HEK293T (cell line): ENCODE data around the gene POLA1.
"Not testable (repeated sequence)": the region's sequence is repeated elsewhere in the genome, so short reads cannot be mapped to it uniquely, and the experiment has no call there.

Source experiments
- CTCF ChIA-PET: fragments of 350-600 bp; formaldehyde crosslinking; extraction: SDS; loops from one replicate; lab custom pipeline; 2021; ENCODE audit warnings: antibody characterized with exemption, inconsistent platforms; lab: Yijun Ruan, JAX
- POLR2A ChIA-PET: fragments of 350-600 bp; formaldehyde crosslinking; extraction: SDS; loops from one replicate; lab custom pipeline; 2020; ENCODE audit warnings: antibody characterized with exemption, inconsistent platforms; lab: Yijun Ruan, JAX
- DNase-seq: peaks from one replicate; pipeline ENCODE4 v3.0.0; 2012; ENCODE audit warnings: mixed read lengths; ENCODE audit errors: extremely low spot score
- ARNT ChIP-seq: fragments of 450-650 bp; IDR thresholded peaks from 2 replicates; pipeline ENCODE4 v1.6.1; 2017; ENCODE audit warnings: mild to moderate bottlenecking
- BHLHE40 ChIP-seq: fragments of 450-650 bp; IDR thresholded peaks from 2 replicates; pipeline ENCODE4 v1.6.1; 2016; ENCODE audit warnings: mild to moderate bottlenecking, moderate library complexity, borderline replicate concordance
- CTBP1 ChIP-seq: fragments of 450-650 bp; IDR thresholded peaks from 2 replicates; pipeline ENCODE4 v1.6.1; 2016; ENCODE audit warnings: borderline replicate concordance
- ELF4 ChIP-seq: fragments of 450-650 bp; IDR thresholded peaks from 2 replicates; pipeline ENCODE4 v1.6.1; 2017; ENCODE audit warnings: antibody characterized with exemption
- FOXA1 ChIP-seq: fragments of 450-650 bp; IDR thresholded peaks from 2 replicates; pipeline ENCODE4 v1.6.1; 2016; ENCODE audit warnings: mild to moderate bottlenecking
- FOXK2 ChIP-seq: fragments of 450-650 bp; IDR thresholded peaks from 2 replicates; pipeline ENCODE4 v1.6.1; 2016; ENCODE audit warnings: mild to moderate bottlenecking
- FOXM1 ChIP-seq: fragments of 450-650 bp; IDR thresholded peaks from 2 replicates; pipeline ENCODE4 v1.6.1; 2017; ENCODE audit warnings: mild to moderate bottlenecking, borderline replicate concordance
- HDGF ChIP-seq: fragments of 450-650 bp; IDR thresholded peaks from 2 replicates; pipeline ENCODE4 v1.6.1; 2017; ENCODE audit warnings: antibody characterized with exemption, borderline replicate concordance
- L3MBTL2 ChIP-seq: fragments of 450-650 bp; conservative IDR thresholded peaks from 2 replicates; pipeline ENCODE4 v1.6.1; 2016; ENCODE audit warnings: mild to moderate bottlenecking
- LEF1 ChIP-seq: fragments of 450-650 bp; IDR thresholded peaks from 2 replicates; pipeline ENCODE4 v1.6.1; 2017; ENCODE audit warnings: mild to moderate bottlenecking, borderline replicate concordance
- NFRKB ChIP-seq: fragments of 450-650 bp; IDR thresholded peaks from 2 replicates; pipeline ENCODE4 v1.6.1; 2016; ENCODE audit warnings: mild to moderate bottlenecking, moderate library complexity
- PKNOX1 ChIP-seq: fragments of 450-650 bp; IDR thresholded peaks from 2 replicates; pipeline ENCODE4 v1.6.1; 2016
- SP1 ChIP-seq: fragments of 450-650 bp; IDR thresholded peaks from 2 replicates; pipeline ENCODE4 v1.6.1; 2017
- SUZ12 ChIP-seq: fragments of 450-650 bp; IDR thresholded peaks from 2 replicates; pipeline ENCODE4 v1.6.1; 2016; ENCODE audit warnings: mild to moderate bottlenecking
- TARDBP ChIP-seq: fragments of 450-650 bp; IDR thresholded peaks from 2 replicates; pipeline ENCODE4 v1.6.1; 2016
- ZNF384 ChIP-seq: fragments of 450-650 bp; IDR thresholded peaks from 2 replicates; pipeline ENCODE4 v1.6.1; 2016

The POLA1 gene

GRCh38 chrX:24851780-24852179 is 158.1 kb downstream of the POLA1 start:
- POLR2A ChIA-PET = no interaction called here
- CTCF ChIA-PET = no interaction called here
- TF ChIP-seq NFRKB (no peak), CTBP1 (no peak), ELF4 (no peak), L3MBTL2 (no peak), ARNT (no peak), PKNOX1 (no peak), FOXM1 (no peak), BHLHE40 (no peak), HDGF (no peak), TARDBP (no peak), FOXK2 (no peak), FOXA1 (no peak), SP1 (no peak), LEF1 (no peak), ZNF384 (no peak), SUZ12 (no peak)
- DNase-seq = no peak

GRCh38 chrX:24858004-24858746 is 164.5 kb downstream of the POLA1 start:
- ChIA-PET CTCF (no interaction called here), POLR2A (no interaction called here)
- no peak for DNase-seq
- TF ChIP-seq PKNOX1 (no peak), TARDBP (no peak), ARNT (no peak), SP1 (no peak), ELF4 (no peak), BHLHE40 (no peak), FOXA1 (no peak), ZNF384 (no peak), NFRKB (no peak), L3MBTL2 (no peak), HDGF (no peak), SUZ12 (no peak)

DNA sequence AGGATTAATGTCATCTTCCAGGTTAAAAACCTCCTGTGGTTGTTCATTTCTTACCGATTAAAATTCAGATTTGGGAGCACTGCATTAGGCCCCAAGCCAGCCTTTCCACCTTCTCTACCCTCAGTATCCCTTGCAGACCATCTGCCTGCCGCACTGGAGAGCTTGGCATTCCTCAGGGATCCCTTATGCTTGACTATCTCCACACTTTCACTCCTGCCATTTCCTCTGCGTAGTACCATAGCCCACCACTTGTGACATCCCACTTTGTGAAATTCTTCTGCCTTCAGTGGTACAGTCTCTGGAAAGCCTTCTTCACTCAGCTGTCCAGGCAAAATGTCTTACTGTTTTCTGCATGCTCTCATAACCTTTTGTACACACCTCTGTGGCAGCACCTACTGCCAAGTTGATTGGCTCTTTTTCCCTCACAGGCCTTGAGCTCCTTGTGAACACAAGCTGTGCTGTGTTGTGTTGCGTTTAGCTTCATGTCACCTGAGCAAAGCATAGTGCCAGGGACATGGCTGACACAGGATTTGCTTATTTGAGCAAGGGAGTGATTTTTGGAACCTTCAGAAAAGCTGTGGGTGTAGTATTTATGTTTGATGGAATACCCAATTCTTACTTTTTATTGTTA is 165.6 kb downstream of the POLA1 start:
- DNase-seq = no peak
- POLR2A ChIA-PET = no interaction called here

DNA sequence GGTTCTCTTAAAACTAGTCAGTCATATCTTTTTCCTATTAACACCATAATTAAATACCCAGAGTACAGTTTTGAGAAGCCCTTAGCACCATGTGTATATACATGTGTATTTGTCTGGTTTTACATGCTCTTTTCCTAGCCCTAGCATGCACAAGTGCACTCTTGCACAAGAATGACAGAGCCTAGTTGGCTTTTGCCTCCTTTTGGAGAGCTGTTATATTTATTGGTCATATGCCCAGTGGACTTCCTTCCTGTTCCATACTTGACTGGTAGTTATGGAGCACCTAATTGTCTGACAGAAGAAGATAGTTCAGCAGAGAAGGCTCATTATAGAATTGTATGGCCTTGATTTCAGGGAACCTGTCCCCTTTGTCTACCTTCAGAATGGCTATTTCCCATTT is 166.4 kb downstream of the POLA1 start:
- ChIA-PET CTCF (no interaction called here), POLR2A (no interaction called here)
- TF ChIP-seq TARDBP = no peak
- no peak for TF ChIP-seq SP1
- no peak for TF ChIP-seq FOXA1
- no peak for TF ChIP-seq NFRKB
- TF ChIP-seq ZNF384 = no peak
- TF ChIP-seq ELF4 = no peak
- TF ChIP-seq ARNT = no peak
- no peak for TF ChIP-seq FOXM1
- no peak for TF ChIP-seq PKNOX1
- TF ChIP-seq L3MBTL2 = no peak
- no peak for TF ChIP-seq FOXK2
- no peak for TF ChIP-seq HDGF
- no peak for TF ChIP-seq CTBP1
- no peak for TF ChIP-seq LEF1
- no peak for TF ChIP-seq BHLHE40
- TF ChIP-seq SUZ12 = no peak
- DNase-seq = no peak

More for the DNA sequence above, 165.6 kb downstream of the POLA1 start:
- CTCF ChIA-PET = no interaction called here
- TF ChIP-seq FOXK2 = no peak
- no peak for TF ChIP-seq LEF1
- TF ChIP-seq HDGF = no peak
- TF ChIP-seq BHLHE40 = no peak
- no peak for TF ChIP-seq ELF4
- TF ChIP-seq CTBP1 = no peak
- TF ChIP-seq FOXA1 = no peak
- TF ChIP-seq ARNT = no peak
- no peak for TF ChIP-seq ZNF384
- TF ChIP-seq PKNOX1 = no peak
- TF ChIP-seq TARDBP = no peak
- TF ChIP-seq FOXM1 = no peak
- no peak for TF ChIP-seq NFRKB
- TF ChIP-seq L3MBTL2 = no peak
- TF ChIP-seq SP1 = no peak

GRCh38 chrX:24862343-24862742 is 168.6 kb downstream of the POLA1 start:
- ChIA-PET POLR2A (no interaction called here), CTCF (no interaction called here)
- no peak for TF ChIP-seq SP1
- TF ChIP-seq FOXK2 = no peak
- TF ChIP-seq TARDBP = no peak
- TF ChIP-seq PKNOX1 = no peak
- no peak for TF ChIP-seq CTBP1
- TF ChIP-seq ARNT = no peak
- TF ChIP-seq HDGF = no peak
- no peak for TF ChIP-seq ZNF384
- no peak for TF ChIP-seq FOXM1
- TF ChIP-seq SUZ12 = no peak
- TF ChIP-seq NFRKB = no peak
- no peak for TF ChIP-seq LEF1
- TF ChIP-seq L3MBTL2 = no peak
- no peak for TF ChIP-seq FOXA1
- TF ChIP-seq ELF4 = no peak
- no peak for TF ChIP-seq BHLHE40
- DNase-seq = no peak

DNA sequence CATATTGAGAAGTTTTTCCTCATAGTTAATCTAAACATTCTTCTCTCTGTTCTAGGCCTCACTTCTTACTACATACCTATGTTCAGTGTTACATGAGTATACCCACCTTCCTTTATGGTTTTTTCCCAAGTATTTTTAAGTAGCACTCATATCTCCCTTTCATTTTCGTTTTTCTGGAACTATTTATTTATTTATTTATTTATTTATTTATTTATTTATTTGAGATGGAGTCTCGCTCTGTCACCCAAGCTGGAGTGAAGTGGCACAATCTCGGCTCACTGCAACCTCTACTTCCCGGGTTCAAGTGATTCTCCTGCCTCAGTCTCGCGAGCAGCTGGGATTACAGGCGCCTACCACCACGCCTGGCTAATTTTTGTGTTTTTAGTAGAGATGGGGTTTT is 170.1 kb downstream of the POLA1 start:
- DNase-seq, POLR2A ChIA-PET, CTCF ChIA-PET: not testable (repeated sequence)
